Erythroblast (primary cell): ENCODE data around the gene CCDC188.

Experiments used
- GATA1 ChIP-seq: IDR thresholded peaks from 2 replicates; pipeline ENCODE4 v1.6.1; 2011; ENCODE audit warnings: low read depth, mild to moderate bottlenecking, control low read depth, low read length, moderate library complexity
- POLR2A ChIP-seq: IDR thresholded peaks from 2 replicates; pipeline ENCODE4 v1.6.1; 2011; ENCODE audit warnings: mild to moderate bottlenecking, low read length

GRCh38 chr22:20167643-20168322 lies 16.9 kb upstream of the CCDC188 start:
- no peak for TF ChIP-seq POLR2A
- TF ChIP-seq GATA1 = no peak
